ENCODE results near the gene ZBTB25.

ZBTB25 gene

DNA sequence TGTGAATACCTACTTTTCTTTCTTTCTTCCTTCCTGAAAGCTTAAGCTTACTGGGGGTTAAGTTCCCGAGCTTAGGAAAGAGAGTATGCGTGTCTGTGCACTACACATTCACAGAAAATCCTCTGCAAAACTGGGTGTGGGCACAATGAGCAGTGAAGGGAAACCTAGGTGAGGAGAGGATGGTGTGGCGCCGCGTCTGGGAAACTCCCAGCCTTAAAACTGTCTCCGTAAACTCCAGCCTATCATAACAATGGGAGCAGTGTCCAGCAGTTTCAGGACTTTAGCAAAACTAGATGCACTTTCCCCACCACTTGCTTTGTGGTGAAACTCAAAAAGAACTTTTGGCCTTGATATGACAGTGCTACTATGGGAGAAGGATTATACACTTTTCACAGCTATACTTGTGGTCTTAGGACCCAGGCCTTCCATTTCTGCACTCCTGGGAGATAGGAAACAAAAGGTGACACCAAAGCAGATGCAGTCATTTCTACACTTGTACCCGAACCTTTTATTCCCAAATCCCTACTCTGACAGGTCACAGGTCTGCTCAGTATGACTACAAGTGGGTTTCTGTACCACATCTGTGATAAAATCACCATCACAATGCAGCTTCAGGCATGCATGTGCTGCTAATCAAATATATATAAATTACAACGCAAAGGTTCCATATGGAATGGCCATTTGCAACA, 27.9 kb downstream of the ZBTB25 start:
- DNase-seq = no peak

DNA sequence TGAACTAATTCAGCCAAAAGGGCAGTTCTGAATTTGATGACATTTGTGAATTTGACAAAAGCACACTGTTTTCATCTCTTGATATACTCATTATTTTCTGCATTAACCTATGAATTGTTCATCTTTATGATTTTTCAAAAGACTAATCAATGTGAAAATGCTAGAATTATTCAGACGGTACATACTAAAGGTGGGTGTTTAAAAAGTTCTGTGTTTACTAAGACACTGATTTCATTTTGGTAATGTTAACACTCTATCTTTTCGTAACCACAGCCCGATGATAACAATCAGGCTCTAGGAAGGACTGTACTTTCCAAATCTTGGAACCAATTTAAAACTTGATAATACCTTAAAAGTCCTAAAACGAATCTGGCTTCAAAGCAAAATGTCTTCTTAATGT, 28.9 kb downstream of the ZBTB25 start:
- DNase-seq = no peak

DNA sequence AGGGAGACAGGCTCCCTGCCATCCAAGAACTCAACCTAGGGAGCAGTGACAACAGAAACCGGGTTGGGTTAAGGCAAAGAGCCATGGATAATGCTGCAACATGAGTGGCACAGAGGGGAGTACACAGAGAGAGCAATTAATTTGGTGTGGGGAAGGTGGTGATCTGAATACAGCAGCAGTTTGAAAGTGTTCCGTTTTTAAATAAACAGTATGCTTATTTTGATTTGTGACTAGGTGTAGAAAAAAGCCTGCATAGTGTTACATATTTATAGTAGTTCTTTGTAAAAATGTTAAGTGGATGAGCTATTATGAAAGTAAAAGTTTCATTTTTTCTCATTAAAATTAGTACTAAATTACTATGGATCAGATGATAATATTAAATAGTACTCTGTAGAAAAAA, 29.6 kb downstream of the ZBTB25 start:
- no peak for DNase-seq

DNA sequence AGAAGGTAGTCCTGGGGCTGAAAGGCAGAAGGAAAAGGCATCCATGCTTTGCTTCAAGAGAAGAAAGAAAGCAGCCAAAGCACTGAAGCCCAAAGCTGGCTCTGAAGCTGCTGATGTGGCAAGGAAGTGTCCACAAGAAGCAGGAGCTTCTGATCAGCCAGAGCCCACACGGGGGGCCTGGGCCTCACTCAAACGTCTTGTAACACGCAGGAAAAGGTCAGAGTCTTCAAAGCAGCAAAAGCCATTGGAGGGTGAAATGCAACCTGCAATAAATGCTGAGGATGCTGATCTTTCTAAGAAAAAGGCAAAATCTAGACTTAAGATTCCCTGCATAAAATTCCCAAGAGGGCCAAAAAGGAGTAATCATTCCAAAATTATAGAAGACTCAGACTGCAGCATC, 35.2 kb downstream of the ZBTB25 start:
- DNase-seq = no peak

DNA sequence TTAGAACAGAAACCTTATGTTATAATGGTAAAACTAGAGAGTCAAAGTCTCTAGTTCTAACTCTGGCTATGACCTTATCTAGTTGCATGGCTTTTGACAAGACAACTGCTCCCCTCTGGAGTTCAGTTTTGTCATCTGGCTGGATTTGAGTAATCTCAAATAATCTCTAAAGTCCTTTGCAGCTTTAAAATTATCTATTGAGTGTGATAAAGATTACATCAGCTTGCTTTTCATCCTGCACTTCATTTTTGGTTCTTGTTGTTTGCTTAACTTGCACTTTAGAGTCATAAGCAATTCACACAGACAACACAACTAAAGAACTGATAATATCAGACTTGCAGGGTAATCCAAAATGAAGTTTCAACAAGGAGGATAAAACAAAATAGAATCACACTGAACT, 36.1 kb downstream of the ZBTB25 start:
- DNase-seq = no peak

DNA sequence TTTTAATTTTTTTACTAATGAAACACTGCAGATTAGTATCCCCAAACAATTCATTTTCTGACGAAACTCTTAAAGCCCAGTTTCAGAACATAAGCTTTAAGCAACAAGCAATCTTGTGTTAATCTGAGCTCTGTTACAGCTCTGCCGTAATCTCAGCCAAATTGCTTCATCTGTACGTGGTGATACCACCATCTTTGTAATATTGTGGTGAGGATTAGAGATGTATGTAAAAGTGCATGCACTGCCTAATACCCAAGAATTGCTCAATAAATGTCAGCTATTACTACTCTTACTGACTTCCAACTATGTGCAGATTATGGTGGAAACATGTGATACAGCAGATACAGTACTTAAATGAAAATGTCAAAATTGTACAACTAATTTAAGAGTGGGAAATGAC, 36.5 kb downstream of the ZBTB25 start:
- DNase-seq = peak; percentile 72

DNA sequence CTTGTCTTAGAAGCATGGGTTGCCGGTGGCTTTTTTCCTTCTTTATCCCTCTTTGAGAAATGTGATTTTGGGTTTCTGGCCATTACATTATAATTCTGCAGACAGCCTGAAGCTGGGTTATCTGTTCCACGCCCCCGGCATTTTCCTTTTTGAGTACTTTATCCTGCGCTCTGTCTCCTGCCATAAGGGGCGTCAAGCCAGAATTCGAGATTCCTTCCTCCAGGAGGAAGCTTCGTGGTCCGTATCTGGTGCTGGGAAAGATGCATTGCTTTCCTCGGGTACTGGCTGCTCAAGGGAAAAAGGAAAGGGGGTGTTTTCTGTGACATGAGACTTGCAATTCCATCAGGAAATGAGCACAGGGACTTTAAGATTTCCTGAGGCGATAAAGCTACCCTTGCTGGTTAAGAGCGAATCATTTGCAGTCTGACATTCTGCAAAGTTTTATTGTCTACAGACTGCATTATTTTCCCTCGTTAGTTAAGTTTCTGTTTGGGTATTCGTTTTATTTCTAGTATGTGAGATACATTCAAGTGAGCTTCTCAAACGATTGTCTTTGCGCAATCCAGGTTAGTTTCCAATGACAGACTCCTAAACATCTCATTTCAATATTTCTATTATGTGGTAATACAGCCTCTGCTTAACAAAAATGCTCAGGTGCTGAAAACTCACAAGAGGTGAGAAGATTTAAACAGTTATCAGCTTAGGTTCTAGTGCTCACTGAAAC, 37.6 kb downstream of the ZBTB25 start:
- peak; percentile 36 for DNase-seq

DNA sequence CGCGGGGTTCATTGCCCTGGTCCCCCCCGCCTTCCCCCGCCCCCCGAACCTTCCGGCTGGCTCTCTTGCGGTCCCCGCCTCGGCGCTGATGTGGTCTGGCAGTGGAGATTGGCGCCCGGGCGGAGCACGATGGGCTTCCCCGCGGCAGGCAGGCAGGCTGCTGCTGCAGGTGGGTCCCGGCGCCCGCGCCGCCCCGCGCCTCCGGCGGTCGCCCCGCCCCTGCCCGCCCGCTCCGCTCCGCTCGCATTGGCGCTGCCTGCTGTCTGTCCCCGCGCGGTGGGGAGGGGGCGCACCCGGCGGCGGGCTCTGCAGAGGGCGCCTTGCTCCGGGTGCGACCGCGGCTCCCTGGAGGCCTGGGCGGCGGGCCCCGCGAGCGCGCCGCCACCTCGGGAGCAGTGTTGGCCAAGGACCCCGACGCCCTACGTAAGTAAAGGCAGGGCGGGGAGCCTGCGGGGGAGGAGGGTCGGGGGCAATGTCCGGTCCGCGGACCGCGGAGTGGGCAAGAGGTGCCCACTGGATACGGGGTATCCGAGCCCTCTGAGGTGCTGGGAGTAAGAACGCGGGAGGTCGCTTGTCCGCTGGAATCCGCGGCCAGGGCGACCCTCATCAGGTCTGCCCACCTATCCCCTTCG, 38.3 kb downstream of the ZBTB25 start, which contains the start of gene AKAP5:
AKAP5 (plus strand) TSS at position 309 of the 632 bp plus-strand sequence. CDS start 2,896 bp downstream, outside the sequence.
- DNase-seq = peak; percentile 77

DNA sequence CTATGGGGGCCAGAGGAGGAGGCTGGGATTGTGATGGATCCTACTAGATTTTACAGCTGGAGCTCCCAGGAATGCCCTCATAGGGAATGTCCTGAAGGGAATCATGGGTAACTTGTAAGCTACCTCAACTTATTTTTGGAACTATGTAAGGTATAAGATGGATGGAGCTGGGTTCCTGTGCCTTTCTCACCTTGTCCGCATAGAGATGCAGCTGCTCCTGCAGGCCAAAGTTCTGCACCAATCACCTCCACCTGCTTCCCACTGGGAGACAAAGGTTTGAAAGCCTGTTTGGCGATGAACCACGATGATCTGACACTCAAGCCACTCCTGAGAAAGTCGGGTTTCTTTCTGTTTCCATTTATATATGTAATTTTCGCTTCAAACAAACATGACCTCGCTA, 39.0 kb downstream of the ZBTB25 start:
- DNase-seq = no peak

DNA sequence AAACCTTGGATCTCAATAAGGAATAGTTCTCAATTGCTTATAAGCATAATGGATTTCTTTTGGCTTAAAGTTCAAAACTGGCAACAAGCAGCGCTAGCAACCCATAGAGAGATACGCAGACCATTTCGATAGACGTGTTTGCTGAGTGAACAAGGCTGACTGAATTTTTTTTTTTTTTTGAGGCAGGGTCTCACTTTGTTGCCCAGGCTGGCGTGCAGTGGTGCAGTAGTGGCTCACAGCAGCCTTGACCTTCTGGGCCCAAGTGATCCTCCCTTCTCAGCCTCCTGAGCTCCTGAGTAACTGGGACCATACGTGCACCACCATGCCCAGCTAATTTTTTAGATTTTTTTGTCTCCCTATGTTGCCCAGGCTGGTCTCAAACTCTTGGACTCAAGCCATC, 39.8 kb downstream of the ZBTB25 start:
- DNase-seq = no peak

DNA sequence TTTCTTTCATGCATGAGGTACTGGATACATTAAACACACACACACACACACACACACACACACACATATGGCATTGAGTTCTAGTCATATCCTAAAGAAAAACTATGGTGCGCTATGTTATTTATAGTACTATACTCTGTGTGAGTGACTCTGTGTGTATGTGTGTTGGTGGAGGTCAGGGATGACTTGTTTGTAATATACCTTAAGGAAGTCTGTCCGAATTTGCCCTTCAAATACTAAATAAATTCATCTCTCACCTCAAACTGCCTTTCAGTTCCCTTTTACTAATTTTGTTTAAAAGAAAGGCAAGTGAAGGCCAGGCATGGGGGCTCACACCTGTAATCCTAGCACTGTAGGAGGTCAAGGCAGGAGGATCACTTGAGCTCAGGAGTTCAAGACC, 40.4 kb downstream of the ZBTB25 start:
- no peak for DNase-seq

DNA sequence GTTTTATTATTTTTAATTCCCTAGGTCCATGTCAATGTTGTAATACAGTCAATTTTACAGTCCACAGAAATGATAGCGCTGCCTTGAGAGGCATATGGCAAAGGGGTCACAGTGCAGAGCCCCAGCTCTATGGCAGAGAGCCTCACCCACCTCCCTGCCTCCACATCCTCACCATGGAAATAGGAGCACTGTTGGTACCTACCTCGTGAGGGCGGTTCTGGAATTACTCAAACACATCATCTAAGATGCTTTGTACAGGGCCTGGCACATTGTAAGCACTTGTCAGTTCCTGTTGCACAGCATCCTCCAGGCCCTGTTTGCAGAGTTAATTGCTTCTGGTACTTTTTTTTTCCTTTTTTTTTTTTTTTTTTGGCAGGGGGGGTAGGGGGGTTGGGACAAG, 42.4 kb downstream of the ZBTB25 start:
- no peak for DNase-seq

DNA sequence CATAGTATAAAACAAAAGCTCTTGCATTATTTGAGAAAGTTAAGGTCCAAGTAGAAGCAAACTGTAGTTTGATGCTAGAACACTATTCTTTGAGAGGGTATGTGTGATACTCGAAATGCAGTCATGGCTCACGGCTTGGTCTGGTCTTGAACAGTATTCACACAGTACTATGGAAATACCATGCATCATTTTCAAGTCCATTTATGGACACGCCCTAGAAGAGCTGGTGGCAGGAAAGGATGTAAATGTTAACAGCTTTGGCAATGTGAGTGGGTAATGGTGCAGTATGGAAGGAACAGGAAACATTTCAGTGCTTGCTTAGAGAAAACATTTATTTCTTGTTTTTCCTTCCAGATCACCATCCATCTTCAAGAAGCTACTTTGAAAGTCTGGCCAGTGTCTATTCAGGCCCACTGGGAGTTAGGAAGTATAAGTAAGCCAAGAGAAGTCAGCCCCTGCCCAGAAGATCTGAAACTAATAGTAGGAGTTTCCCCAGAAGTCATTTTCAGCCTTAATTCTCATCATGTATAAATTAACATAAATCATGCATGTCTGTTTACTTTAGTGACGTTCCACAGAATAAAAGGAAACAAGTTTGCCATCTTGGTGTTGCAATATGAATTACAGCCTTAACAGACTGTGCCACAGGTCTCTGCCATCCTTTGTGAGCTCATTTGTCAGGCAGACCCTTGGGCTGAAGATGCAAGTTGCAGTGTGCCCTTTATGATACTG, 44.1 kb downstream of the ZBTB25 start:
- DNase-seq = no peak

DNA sequence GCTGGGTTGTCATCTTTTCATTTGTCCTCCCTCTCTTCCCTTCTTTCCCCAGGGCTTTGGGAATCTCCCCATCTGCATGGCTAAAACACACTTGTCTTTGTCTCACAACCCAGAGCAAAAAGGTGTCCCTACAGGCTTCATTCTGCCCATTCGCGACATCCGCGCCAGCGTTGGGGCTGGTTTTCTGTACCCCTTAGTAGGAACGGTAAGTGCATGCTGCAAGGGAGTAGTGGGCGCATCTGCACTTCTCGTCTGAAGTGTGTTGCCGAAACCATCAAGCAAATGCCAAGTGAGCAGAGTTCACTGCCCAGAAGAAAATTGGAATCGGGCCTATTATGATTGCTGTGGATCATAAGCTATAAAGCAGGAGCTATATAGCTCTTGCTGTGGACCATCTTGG, 49.0 kb downstream of the ZBTB25 start:
- DNase-seq = no peak

DNA sequence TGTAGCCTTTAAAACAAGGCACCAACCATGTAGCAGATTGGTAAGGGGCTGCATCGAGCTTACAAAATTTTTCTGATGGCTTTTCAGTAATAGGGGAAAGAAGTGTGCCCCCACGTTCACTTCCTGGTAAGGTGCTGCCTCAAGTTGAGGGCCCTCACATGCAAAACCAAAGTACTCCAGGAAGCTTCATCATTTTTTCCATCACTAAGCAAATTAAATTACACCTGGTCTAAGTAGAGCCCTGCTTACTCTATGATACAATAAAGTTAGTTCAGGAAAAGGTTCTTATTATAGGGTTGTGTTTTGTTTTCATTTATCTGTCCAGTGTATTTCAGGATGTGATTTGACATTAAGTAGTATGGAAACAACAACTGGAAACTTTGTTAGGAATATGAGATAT, 53.4 kb downstream of the ZBTB25 start:
- DNase-seq = no peak

DNA sequence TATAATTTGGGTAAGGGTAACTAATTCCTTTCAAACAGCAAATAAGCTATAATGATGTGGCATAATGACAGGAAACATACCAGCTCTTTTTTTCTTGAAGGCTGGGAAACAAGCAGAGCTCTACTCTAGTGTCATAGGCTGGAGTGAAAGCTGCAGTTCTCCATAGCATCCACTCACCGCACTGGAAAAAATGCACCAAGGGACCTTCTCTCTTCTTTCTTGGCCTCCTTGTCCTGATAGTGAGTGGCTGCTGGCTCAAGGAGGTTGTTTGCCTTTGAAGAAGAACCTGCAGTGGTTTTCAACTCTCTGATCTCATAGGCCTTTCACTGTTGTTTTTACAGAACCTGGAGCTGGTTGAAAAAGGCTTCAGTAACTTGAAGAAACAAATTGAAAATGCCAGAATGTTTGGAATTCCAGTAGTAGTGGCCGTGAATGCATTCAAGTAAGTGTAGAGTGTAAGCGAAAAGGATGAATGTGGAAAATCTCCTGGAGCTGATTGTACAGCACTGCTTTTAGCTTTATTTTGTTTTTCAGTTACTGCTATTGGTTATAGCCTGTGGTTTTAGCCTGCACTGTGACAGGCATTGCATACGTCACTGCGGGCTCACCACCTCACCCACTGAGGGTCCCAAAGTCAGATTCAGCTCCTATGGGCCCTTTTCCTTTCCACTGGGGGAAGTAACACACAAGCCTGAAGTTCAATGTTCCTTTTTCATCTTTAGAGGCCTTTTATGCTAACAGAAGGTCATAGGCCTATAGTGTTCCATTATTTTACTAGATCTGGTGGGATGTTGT, 55.6 kb downstream of the ZBTB25 start:
- DNase-seq = no peak

DNA sequence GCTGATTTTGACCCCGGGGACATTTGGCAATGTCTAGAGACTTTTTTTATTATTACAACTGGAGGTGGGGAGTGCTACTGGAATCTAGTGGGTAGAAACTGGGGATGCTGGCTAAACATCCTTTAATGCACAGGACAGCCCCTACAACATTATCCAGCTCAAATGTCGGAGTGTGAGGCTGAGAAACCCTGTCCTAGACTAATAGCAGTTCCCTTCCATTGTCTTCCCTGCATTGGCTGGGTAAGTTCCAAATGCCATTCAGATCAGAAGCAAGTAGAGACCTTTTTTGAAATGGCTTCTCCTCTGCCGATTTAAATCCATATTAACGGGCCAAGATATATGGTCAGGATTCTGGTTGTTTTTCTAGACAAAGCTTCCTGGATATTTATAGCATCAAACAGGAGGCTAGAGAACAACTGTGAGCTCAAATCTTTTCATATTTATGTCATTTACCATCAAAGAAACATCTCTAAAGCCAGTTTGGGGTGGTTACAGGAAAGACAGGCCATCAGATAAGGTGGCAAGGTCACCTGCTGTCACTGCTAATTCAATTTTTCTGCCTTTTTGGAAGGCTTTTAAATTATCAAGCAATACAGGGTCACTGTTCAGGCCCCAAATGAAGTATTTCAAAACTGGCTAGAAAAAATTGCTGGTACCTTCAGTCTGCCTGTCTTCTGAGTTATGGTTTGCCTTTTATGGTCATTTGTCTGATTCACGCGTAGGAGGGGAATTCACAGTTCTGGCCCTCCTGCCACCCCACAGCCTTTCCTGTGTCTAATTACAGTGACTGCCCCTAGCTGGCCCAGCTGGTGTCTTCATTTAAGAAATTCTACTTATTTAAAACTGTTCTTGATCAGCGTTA, 58.4 kb downstream of the ZBTB25 start:
- DNase-seq = no peak

DNA sequence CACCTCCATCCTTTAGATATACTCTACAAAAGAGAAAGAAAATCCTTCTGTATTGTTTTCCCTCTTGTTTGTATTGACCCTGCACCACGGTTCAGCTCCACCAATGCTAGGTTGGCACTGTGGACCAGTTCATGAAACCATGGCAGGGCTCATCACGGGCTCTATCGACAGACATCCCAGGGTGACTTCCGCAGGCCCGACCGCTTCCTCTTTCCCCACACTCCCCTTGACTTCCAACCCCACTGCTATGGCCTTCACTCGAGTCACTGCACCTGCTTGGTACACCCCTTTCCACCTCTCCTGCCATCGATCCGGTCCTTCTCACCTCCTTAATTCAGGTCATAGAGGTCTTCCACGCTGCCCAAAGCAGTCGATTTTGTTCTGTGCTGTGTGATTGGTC, 59.5 kb downstream of the ZBTB25 start:
- DNase-seq = no peak

DNA sequence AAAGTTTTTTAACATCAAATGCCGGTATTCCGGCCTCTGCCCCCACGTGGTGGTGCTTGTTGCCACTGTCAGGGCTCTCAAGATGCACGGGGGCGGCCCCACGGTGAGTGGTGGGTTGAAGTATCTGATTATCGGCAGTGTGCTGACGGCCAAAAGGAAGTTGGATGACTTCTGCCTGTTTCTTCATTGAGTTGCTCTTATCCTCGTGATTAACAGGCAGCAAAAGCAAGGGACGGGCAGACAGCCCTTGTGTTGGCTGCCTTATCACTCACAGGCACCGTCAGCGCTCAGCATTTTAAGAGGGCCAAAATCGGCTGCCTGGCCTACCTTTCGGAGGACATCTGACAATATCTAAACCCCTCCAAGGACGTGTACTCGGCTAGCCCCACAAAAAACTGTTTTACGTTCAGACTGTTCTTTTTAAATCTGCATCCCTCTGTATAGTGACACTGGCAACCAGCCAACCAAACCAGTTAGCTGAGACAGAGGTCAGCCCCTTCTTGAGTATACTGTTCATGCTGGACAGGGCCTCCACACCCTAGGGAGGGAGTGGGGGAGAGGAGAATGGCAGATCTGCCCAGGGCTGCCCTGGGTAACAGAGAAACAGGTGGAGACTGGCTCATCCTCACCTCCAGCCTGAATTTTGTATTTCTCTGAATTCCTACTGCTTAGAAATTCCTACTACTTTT, 61.2 kb downstream of the ZBTB25 start:
- peak; percentile 81 for DNase-seq

DNA sequence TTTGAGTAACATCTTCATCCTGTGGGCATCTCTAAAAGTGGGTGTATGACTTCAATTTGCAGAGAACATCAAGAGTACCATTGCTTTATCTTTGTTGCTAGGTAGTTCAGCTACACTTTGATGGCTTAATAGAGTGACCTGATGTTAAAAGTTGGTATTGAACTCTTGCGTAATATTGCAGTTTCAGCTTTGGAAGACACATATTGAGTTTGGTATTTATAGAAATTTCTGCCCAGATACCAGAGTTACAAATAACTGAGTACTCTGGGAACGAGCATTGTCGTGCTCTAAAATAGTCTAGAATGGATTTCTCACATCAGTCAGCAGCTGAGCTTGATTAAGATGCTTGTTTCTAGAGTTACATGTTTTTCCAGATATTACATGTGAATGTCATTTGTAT, 63.1 kb downstream of the ZBTB25 start:
- no peak for DNase-seq

DNA sequence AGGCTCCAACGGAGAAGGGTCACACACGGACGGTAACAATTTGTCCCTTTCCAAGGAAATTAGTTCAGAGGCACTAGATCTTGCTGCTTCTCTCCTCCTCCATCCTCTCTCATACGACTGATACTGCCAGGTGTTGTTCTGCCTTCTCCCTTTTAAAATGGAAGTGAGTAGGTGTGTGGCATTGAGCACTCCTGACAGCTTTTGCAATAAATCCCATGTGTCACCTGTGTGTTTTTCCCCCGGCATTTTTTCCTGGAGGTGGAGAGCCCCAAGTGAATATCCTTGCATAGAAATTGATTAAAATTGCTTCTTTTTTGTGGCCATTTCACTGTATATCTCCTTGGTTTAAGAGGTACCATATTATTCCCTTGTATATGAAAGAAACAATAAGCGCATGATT, 64.5 kb downstream of the ZBTB25 start:
- no peak for DNase-seq
